Panc1 (cell line): ENCODE measurements around the gene SMC4. TPM values are rescaled to one million over a fixed set of nuclear protein-coding genes. Genes with fewer than 3 reads are reported as not detected.

Experiments
- ATAC-seq: fragments of 200-7000 bp; cut with Tn5 transposase; 2 replicates; pipeline ENCODE4 v1.9.1; 2020; ENCODE audit warnings: mild to moderate bottlenecking, moderate library complexity
- BruUV-seq: library from RNA; stranded (reverse); fragments of 400-500 nt; replicated peaks from 2 replicates; lab custom pipeline; 2021; lab: Mats Ljungman, UMichigan
- CTCF ChIA-PET: fragments of 300-600 bp; sonication (Branson Sonifier 250); formaldehyde crosslinking; loops from one replicate; lab custom pipeline; 2022; ENCODE audit warnings: antibody characterized with exemption; lab: Charles Lee
- POLR2A ChIA-PET: fragments of 300-600 bp; sonication (Branson Sonifier 250); formaldehyde crosslinking; loops from one replicate; lab custom pipeline; 2022; ENCODE audit warnings: antibody characterized with exemption; lab: Charles Lee
- DNase-seq: peaks from one replicate; pipeline ENCODE4 v3.0.0-alpha.2; 2010; ENCODE audit warnings: low read depth, low spot score
- H3K27ac ChIP-seq: 2 replicates; pipeline ENCODE4 v1.5.1; 2011; ENCODE audit warnings: mild to moderate bottlenecking, low read length, inconsistent platforms
- H3K27me3 ChIP-seq: fragments of 200-500 bp; sonication (Bioruptor generic); 2 replicates; pipeline ENCODE4 v1.6.0; 2014; ENCODE audit warnings: low read length, inconsistent platforms; ENCODE audit not compliant: control insufficient read depth, insufficient read depth
- H3K36me3 ChIP-seq: fragments of 200-500 bp; sonication (Bioruptor generic); 2 replicates; pipeline ENCODE4 v1.5.1; 2014; ENCODE audit warnings: inconsistent platforms, mild to moderate bottlenecking, low read length, moderate library complexity; ENCODE audit not compliant: control insufficient read depth, insufficient read depth
- H3K4me1 ChIP-seq: 2 replicates; pipeline ENCODE4 v1.5.1; 2011; ENCODE audit warnings: inconsistent platforms, mild to moderate bottlenecking, low read length, moderate library complexity; ENCODE audit not compliant: control insufficient read depth, insufficient read depth
- H3K4me3 ChIP-seq, 2 experiments: 2 replicates each; pipeline ENCODE4 v1.5.1; 2011 to 2012; ENCODE audit warnings: low read depth in 2 of 2, low read length in 2 of 2, mild to moderate bottlenecking in 2 of 2, inconsistent platforms in 1 of 2, moderate library complexity in 1 of 2
- H3K9me3 ChIP-seq: fragments of 200-500 bp; sonication (Bioruptor generic); 2 replicates; pipeline ENCODE4 v1.5.1; 2014; ENCODE audit warnings: low read depth, mild to moderate bottlenecking, inconsistent platforms, low read length, moderate library complexity; ENCODE audit not compliant: control insufficient read depth, insufficient read depth
- POLR2AphosphoS5 ChIP-seq: IDR thresholded peaks from 2 replicates; pipeline ENCODE4 v1.6.1; 2012; ENCODE audit warnings: mild to moderate bottlenecking, low read depth, low read length, moderate library complexity
- SIN3A ChIP-seq: IDR thresholded peaks from 2 replicates; pipeline ENCODE4 v1.6.1; 2012; ENCODE audit warnings: low read depth, mild to moderate bottlenecking, low read length, moderate library complexity, borderline replicate concordance; ENCODE audit not compliant: insufficient read depth
- TCF7L2 ChIP-seq: IDR thresholded peaks from 2 replicates; pipeline ENCODE4 v1.6.1; 2011; ENCODE audit warnings: mild to moderate bottlenecking, low read depth, low read length, inconsistent platforms
- in situ Hi-C: cut with HindIII; loops from 2 replicates; pipeline ENCODE4 v1.10.0; 2016; ENCODE audit warnings: low sequenced_read_pairs, low pct_unique_long_range_greater_than_20kb
- intact Hi-C: fragments of 100-400 bp; cut with micrococcal nuclease; formaldehyde crosslinking; loops from one replicate; pipeline ENCODE4 v1.10.0; 2022; ENCODE audit not compliant: unreplicated experiment
- total RNA-seq: library from RNA; stranded (reverse); gene quantifications from one replicate; pipeline ENCODE4 v1.2.1, GENCODE V29; 2021; ENCODE audit not compliant: unreplicated experiment
- TF ChIP-seq, protein P1 (sequence below): fragments of 450-650 bp; IDR thresholded peaks from 2 replicates; pipeline ENCODE4 v1.5.1; 2017; ENCODE audit warnings: mild to moderate bottlenecking
- TF ChIP-seq, protein P2 (sequence below), 2 experiments: IDR thresholded peaks; 2 replicates each; pipeline ENCODE4 v1.6.1; 2011 to 2012; ENCODE audit warnings: low read depth in 2 of 2, control low read depth in 1 of 2, low read length in 1 of 2, mild to moderate bottlenecking in 1 of 2, moderate library complexity in 1 of 2; ENCODE audit not compliant: insufficient read depth in 1 of 2

The SMC4 gene
- total RNA-seq, 1 experiment from 2014 or later: 160 TPM

DNA sequence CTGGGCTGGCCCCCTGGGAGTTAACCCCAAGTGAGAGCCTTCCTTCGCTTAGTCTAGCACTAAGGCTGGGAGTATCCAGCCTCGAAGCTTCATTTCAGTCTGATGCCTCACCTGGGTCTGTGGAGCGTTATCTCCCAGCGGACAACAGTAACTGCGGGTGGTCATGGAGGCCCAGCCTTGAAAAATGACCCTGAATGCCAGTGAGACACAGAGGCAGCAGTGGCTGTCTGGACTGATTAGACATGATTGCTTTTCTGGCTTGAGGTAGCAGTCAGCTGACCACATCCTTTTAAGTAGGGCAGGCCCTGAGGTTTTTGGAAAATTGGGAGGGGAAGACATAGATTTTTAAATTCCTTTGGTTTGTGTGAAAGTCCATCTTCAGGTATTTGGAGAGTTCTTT, 78.3 kb downstream of the SMC4 start:
- H3K36me3 ChIP-seq: no peaks in the 10 kb centered on the region
- H3K4me1 ChIP-seq: no peaks in the 10 kb centered on the region
- intact Hi-C loops: no loop called here
- H3K27me3 ChIP-seq: no peaks in the 10 kb centered on the region; the same call in 1 of the 2 replicates
- ChIA-PET CTCF (interaction anchor here (0.6 kb wide), 1 partner anchor 380 kb away, joined by 3 read pairs; no protein-coding TSS in a partner anchor), POLR2A (no interaction called here)
- H3K9me3 ChIP-seq: no peaks in the 10 kb centered on the region
- no peak for ATAC-seq
- no peak overlapping the region for H3K4me3 ChIP-seq
- TF ChIP-seq, protein P1, sequence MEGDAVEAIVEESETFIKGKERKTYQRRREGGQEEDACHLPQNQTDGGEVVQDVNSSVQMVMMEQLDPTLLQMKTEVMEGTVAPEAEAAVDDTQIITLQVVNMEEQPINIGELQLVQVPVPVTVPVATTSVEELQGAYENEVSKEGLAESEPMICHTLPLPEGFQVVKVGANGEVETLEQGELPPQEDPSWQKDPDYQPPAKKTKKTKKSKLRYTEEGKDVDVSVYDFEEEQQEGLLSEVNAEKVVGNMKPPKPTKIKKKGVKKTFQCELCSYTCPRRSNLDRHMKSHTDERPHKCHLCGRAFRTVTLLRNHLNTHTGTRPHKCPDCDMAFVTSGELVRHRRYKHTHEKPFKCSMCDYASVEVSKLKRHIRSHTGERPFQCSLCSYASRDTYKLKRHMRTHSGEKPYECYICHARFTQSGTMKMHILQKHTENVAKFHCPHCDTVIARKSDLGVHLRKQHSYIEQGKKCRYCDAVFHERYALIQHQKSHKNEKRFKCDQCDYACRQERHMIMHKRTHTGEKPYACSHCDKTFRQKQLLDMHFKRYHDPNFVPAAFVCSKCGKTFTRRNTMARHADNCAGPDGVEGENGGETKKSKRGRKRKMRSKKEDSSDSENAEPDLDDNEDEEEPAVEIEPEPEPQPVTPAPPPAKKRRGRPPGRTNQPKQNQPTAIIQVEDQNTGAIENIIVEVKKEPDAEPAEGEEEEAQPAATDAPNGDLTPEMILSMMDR: no peak
- TF ChIP-seq TCF7L2: no peak
- no peak for TF ChIP-seq POLR2AphosphoS5
- no peak for TF ChIP-seq SIN3A
- TF ChIP-seq, protein P2, sequence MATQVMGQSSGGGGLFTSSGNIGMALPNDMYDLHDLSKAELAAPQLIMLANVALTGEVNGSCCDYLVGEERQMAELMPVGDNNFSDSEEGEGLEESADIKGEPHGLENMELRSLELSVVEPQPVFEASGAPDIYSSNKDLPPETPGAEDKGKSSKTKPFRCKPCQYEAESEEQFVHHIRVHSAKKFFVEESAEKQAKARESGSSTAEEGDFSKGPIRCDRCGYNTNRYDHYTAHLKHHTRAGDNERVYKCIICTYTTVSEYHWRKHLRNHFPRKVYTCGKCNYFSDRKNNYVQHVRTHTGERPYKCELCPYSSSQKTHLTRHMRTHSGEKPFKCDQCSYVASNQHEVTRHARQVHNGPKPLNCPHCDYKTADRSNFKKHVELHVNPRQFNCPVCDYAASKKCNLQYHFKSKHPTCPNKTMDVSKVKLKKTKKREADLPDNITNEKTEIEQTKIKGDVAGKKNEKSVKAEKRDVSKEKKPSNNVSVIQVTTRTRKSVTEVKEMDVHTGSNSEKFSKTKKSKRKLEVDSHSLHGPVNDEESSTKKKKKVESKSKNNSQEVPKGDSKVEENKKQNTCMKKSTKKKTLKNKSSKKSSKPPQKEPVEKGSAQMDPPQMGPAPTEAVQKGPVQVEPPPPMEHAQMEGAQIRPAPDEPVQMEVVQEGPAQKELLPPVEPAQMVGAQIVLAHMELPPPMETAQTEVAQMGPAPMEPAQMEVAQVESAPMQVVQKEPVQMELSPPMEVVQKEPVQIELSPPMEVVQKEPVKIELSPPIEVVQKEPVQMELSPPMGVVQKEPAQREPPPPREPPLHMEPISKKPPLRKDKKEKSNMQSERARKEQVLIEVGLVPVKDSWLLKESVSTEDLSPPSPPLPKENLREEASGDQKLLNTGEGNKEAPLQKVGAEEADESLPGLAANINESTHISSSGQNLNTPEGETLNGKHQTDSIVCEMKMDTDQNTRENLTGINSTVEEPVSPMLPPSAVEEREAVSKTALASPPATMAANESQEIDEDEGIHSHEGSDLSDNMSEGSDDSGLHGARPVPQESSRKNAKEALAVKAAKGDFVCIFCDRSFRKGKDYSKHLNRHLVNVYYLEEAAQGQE (IDR thresholded peaks at IDR 0.05; ENCODE audit: insufficient read depth in 1 of 2, low read depth in 2 of 2, low read length in 1 of 2): no peak
- in situ Hi-C loops: no loop called here
- H3K27ac ChIP-seq: no peak overlapping the region
- no peak for DNase-seq
- BruUV-seq: no TSS peak

DNA sequence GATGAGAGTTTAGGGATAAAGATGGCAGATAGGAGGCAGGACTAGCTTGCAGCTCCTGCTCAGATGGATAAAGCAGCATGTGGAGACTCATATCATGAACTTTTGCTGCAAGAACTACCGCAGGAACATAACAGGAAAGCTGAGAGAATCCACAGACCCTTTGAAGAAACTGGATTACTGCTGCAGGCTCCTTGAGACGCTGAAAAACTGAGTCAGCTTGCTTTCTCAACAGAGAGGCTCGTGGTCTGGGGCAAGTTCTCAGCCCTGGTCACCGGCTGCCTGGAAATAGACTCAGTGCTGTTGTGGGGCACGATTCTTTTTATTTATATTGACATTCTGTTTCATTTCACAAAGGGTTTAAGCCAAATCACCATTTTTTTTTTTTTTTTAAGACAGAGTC, 78.9 kb downstream of the SMC4 start:
- BruUV-seq: no TSS peak
- POLR2A ChIA-PET: no interaction called here
- Histone ChIP-seq H3K4me1 (no peaks in the 10 kb centered on the region), H3K4me3 (no peak overlapping the region), H3K9me3 (no peaks in the 10 kb centered on the region), H3K27ac (no peak overlapping the region), H3K27me3 (no peaks in the 10 kb centered on the region; the same call in 1 of the 2 replicates), H3K36me3 (no peaks in the 10 kb centered on the region)
- DNase-seq (no peak), ATAC-seq (no peak)
- intact Hi-C loops: no loop called here
- CTCF ChIA-PET: no interaction called here
- in situ Hi-C loops: no loop called here
- TF ChIP-seq, protein P2 (IDR thresholded peaks at IDR 0.05; ENCODE audit: insufficient read depth in 1 of 2, low read depth in 2 of 2, low read length in 1 of 2): no peak
- TF ChIP-seq TCF7L2 (no peak), SIN3A (no peak), POLR2AphosphoS5 (no peak)
- TF ChIP-seq, protein P1: no peak
